Astrocyte (in vitro differentiated cells and primary cell): Measurements from ENCODE around the gene NPEPL1.

Source experiments
- CTCF ChIP-seq: IDR thresholded peaks from 2 replicates; pipeline ENCODE4 v1.5.1; 2011; ENCODE audit warnings: low read depth, mild to moderate bottlenecking, inconsistent platforms, low read length, moderate library complexity; ENCODE audit not compliant: insufficient read depth
- EZH2 ChIP-seq: IDR thresholded peaks from 2 replicates; pipeline ENCODE4 v1.6.1; 2012; ENCODE audit warnings: mild to moderate bottlenecking, low read length, inconsistent platforms; ENCODE audit not compliant: insufficient read depth

- TF ChIP-seq CTCF, result no peak
- no peak for TF ChIP-seq EZH2
These were observed 27.7 kb upstream of the NPEPL1 start for GRCh38 chr20:58664883-58665282.
